Esophagus (tissue), 2 donors: ENCODE results near the gene ADAMTSL1. TPM values are rescaled to one million over a fixed set of nuclear protein-coding genes. Genes with fewer than 3 reads are reported as not detected.

Experiments used
- H3K27ac ChIP-seq, 2 donors: one replicate each; pipeline ENCODE4 v1.5.1; 2013; ENCODE audit warnings: low read depth in 2 of 2, mild to moderate bottlenecking in 2 of 2, inconsistent platforms in 1 of 2, low read length in 1 of 2, moderate library complexity in 1 of 2
- H3K27me3 ChIP-seq, 2 donors: one replicate each; pipeline ENCODE4 v1.6.1; 2013; ENCODE audit warnings: low read length in 2 of 2, control low read depth in 1 of 2, mild to moderate bottlenecking in 1 of 2; ENCODE audit not compliant: insufficient read depth in 2 of 2, control insufficient read depth in 1 of 2
- H3K36me3 ChIP-seq, 2 donors: one replicate each; pipeline ENCODE4 v1.6.1; 2013; ENCODE audit warnings: low read length in 1 of 2; ENCODE audit not compliant: control insufficient read depth in 2 of 2, insufficient read depth in 2 of 2
- H3K4me1 ChIP-seq, 2 donors: one replicate each; pipeline ENCODE4 v1.6.1; 2013; ENCODE audit warnings: low read length in 1 of 2; ENCODE audit not compliant: control insufficient read depth in 2 of 2, insufficient read depth in 2 of 2
- H3K4me3 ChIP-seq, 2 donors: one replicate each; pipeline ENCODE4 v1.5.1; 2013; ENCODE audit warnings: low read length in 2 of 2, mild to moderate bottlenecking in 2 of 2, low read depth in 1 of 2, moderate library complexity in 1 of 2
- H3K9me3 ChIP-seq, 2 donors: one replicate each; pipeline ENCODE4 v1.6.1; 2013; ENCODE audit warnings: mild to moderate bottlenecking in 2 of 2, low read depth in 1 of 2, low read length in 1 of 2, moderate library complexity in 1 of 2; ENCODE audit not compliant: control insufficient read depth in 2 of 2, insufficient read depth in 1 of 2
- WGBS, 2 donors: extraction: QIAGEN DNeasy Blood & Tissue Kit; methylation state at CpG; one replicate each; pipeline ENCODE4 v1.1.7; 2013; 5-methylcytosine and 5-hydroxymethylcytosine counted together
- polyA plus RNA-seq, 2 donors: library from polyadenylated mRNA; stranded (reverse); fragments of 200-250 nt; gene quantifications; one replicate each; pipeline ENCODE4 v1.2.3, GENCODE V29; 2013
- donor health status: healthy with polysubstance abuse.
- donor health status: Bipolar disorder and iron deficiency.

ADAMTSL1 gene
- polyA plus RNA-seq, 2 donors: 1.2 to 1.8 TPM

GRCh38 chr9:18542837-18543405 is 69.0 kb downstream of the ADAMTSL1 start:
- Histone ChIP-seq H3K27ac (no peak overlapping the region), H3K36me3 (no peaks in the 10 kb centered on the region), H3K9me3 (no peaks in the 10 kb centered on the region), H3K4me1 (no peaks in the 10 kb centered on the region), H3K27me3 (no peaks in the 10 kb centered on the region), H3K4me3 (no peak overlapping the region)
- 90 to 95% methylated on average over 2 of the region's 2 CpGs for WGBS, 2 donors

GRCh38 chr9:18543406-18544192 is 69.6 kb downstream of the ADAMTSL1 start:
- no peaks in the 10 kb centered on the region for H3K36me3 ChIP-seq
- H3K9me3 ChIP-seq: no peaks in the 10 kb centered on the region
- H3K4me1 ChIP-seq: no peaks in the 10 kb centered on the region
- 69 to 71% methylated on average over 5 of the region's 5 CpGs for WGBS, 2 donors
- H3K27me3 ChIP-seq: no peaks in the 10 kb centered on the region
- H3K27ac ChIP-seq: no peak overlapping the region
- H3K4me3 ChIP-seq: no peak overlapping the region

DNA sequence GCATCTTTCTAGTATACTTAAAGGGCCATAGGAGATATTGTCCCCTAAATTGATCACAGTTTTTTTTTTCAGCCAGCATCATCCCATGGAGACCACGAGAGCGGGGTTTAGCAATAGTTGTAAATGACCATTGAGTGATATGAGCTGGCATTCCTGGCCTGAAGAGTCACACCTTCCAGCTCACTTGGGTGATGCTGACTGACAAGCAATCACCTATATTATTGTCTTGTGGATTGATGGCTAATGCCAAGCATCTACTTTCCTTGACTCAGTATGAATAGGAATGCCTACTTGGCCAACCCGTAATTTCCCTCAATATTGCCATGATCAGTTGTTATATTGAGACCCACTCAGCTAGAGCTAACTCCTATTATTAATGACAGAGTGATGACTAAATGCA is 70.5 kb downstream of the ADAMTSL1 start:
- Histone ChIP-seq H3K27me3 (no peaks in the 10 kb centered on the region), H3K27ac (no peak overlapping the region), H3K9me3 (no peaks in the 10 kb centered on the region), H3K36me3 (no peaks in the 10 kb centered on the region), H3K4me3 (no peak overlapping the region), H3K4me1 (no peaks in the 10 kb centered on the region)
- 86 to 91% methylated on average over 3 of the region's 3 CpGs for WGBS, 2 donors

DNA sequence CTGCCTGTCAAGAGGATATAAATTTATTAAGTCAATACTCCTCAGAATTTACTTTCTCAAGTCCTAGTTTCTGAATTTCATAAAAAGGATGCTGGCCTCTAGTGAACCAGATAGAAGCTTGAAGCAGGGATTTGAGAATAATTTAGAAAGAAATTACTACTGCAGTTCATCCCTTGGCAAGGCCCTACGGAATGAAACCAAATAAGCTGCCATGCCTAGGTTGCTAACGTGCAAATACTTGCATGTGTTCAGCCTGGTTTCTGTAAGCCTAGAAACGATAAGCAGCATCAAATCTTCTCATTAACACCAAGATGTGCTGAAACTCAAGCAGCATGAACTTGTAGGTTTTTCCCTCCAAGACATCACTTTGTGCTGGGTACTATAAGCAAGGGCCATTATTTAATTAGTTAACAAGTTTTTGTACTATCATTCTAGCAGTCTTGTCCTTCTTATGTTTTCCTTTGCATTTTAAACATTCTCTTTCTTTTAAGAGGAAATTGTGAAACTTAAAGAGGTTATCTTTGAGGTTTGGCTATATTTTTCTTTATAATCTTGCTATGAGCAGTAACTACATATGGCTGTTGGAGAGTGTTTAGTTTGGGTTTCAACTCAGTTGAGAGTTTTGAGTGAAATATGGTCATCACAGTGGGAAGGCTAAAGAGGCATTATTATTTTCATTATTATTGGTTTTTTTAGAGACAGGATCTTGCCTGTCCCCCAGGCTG is 71.8 kb downstream of the ADAMTSL1 start:
- no peaks in the 10 kb centered on the region for H3K27me3 ChIP-seq
- 52% methylated on average over 3 of the region's 3 CpGs for WGBS, 2 donors
- H3K27ac ChIP-seq: no peak overlapping the region
- H3K9me3 ChIP-seq: no peaks in the 10 kb centered on the region
- no peaks in the 10 kb centered on the region for H3K4me1 ChIP-seq
- no peak overlapping the region for H3K4me3 ChIP-seq
- no peaks in the 10 kb centered on the region for H3K36me3 ChIP-seq

- Histone ChIP-seq H3K9me3 (no peaks in the 10 kb centered on the region), H3K4me3 (no peak overlapping the region), H3K4me1 (no peaks in the 10 kb centered on the region), H3K27ac (no peak overlapping the region), H3K27me3 (no peaks in the 10 kb centered on the region), H3K36me3 (no peaks in the 10 kb centered on the region)
- 80 to 96% methylated on average over 1 of the region's 1 CpG for WGBS, 2 donors
Measured at GRCh38 chr9:18548456-18548855, 74.5 kb downstream of the ADAMTSL1 start.

- H3K27me3 ChIP-seq: no peaks in the 10 kb centered on the region
- WGBS, 2 donors: 75 to 85% methylated on average over 3 of the region's 3 CpGs
Measured at GRCh38 chr9:18549772-18550171, 75.8 kb downstream of the ADAMTSL1 start.

DNA sequence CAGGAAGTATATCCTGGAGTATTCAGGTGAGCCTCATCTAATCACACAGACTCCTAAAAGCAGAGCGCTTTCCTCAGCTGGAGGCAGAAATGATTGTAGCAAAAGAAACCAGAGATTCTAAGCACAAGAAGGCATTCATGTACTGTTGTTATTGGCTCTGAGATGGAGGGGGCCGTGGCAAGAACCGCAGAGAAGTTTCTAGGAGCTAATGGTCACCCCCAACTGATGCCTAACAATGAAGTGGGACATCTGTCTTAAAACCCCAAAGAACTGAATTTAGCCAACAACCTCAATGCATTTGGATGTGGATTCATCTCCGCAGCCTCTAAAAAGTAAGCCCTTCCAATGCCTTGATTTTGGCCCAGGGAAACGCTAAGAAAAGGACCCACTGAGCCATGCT is 76.3 kb downstream of the ADAMTSL1 start:
- WGBS, 2 donors: 86 to 90% methylated on average over 5 of the region's 5 CpGs
- no peaks in the 10 kb centered on the region for H3K9me3 ChIP-seq
- H3K36me3 ChIP-seq: no peaks in the 10 kb centered on the region
- H3K4me1 ChIP-seq: no peaks in the 10 kb centered on the region
- no peak overlapping the region for H3K4me3 ChIP-seq
- no peak overlapping the region for H3K27ac ChIP-seq
- no peaks in the 10 kb centered on the region for H3K27me3 ChIP-seq

More at GRCh38 chr9:18549772-18550171, 75.8 kb downstream of the ADAMTSL1 start:
- no peaks in the 10 kb centered on the region for H3K9me3 ChIP-seq
- H3K36me3 ChIP-seq: no peaks in the 10 kb centered on the region
- no peak overlapping the region for H3K27ac ChIP-seq
- H3K4me3 ChIP-seq: no peak overlapping the region
- no peaks in the 10 kb centered on the region for H3K4me1 ChIP-seq

GRCh38 chr9:18554244-18554643 is 80.3 kb downstream of the ADAMTSL1 start:
- Histone ChIP-seq H3K4me3 (no peak overlapping the region), H3K9me3 (no peaks in the 10 kb centered on the region), H3K27ac (no peak overlapping the region), H3K27me3 (no peaks in the 10 kb centered on the region), H3K4me1 (no peaks in the 10 kb centered on the region), H3K36me3 (no peaks in the 10 kb centered on the region)
- WGBS, 2 donors: 84 to 86% methylated on average over 6 of the region's 6 CpGs

DNA sequence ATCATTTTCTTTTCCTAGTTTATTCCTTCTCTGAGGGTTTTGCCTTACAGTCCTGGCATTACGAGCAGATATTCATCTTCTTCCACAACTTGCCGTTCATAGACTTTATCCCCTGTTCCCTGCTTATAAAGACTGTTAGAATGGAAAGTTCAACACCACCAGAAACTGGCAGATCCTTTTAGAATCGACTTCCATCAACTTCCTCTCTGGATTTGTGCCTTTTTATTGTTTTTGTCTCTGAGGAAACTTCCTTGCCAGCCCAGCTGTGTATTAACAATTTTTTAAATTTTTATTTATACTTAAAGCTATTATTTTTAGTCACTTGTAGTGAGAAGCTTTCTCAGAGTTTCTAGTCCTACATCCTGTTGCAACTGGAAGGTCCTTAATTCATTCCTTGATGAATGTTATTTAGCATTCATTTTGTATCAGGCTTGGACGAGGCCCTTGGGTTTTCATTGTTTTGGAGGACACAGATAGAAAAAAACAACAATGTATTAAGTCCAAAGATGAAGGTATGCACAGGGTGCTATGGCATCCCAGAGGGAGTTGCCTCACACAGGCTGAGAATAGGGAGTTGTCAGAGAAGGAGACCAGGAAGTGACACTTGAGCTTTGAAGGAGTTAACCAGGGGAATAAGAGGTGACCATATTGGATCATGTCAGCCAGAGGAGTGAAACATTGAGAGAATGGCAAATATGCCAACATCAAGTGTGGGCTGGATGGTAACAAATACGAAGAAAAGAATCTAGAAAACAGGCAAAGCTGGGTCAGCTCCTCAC is 81.3 kb downstream of the ADAMTSL1 start:
- Histone ChIP-seq H3K27ac (no peak overlapping the region), H3K27me3 (no peaks in the 10 kb centered on the region), H3K4me1 (no peaks in the 10 kb centered on the region), H3K36me3 (no peaks in the 10 kb centered on the region), H3K4me3 (no peak overlapping the region), H3K9me3 (no peaks in the 10 kb centered on the region)
- 60 to 66% methylated on average over 5 of the region's 5 CpGs for WGBS, 2 donors
